Activated T-cell treated with anti-CD3 and anti-CD28 coated beads, Interleukin-2, amount 50 U/mL, for 1 hour (primary cell): ENCODE measurements around the gene ACTG1.

Experiments
- DNase-seq: peaks from one replicate; pipeline ENCODE4 v3.0.0-alpha.2; 2020

Gene ACTG1

DNA sequence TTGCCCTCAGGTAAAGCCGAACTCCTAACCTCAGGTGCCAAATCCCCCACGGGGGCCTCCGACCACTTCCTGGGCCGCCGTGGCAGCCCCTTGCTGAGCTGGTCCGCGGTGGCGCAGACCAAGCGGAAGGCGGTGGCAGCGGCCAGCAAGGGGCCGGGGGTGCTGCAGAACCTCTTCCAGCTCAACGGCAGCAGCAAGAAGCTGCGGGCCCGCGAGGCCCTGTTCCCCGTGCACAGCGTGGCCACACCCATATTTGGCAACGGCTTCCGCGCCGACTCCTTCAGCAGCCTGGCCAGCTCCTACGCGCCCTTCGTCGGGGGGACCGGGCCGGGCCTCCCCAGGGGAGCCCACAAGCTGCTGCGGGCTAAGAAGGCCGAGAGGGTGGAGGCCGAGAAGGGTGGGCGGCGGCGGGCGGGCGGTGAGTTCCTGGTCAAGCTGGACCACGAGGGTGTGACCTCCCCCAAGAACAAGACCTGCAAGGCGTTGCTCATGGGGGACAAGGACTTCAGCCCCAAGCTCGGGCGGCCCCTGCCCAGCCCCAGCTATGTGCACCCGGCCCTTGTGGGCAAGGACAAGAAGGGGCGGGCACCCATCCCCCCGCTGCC, 51.6 kb downstream of the ACTG1 start:
- no peak for DNase-seq
